ENCODE data around the gene COL8A1. TPM values are rescaled to one million over a fixed set of nuclear protein-coding genes. Genes with fewer than 3 reads are reported as not detected.
A peak's percentile ranks its signal among the peaks of the same experiment; 100 is the strongest.

COL8A1 gene
- total RNA-seq, 1 experiment from 2014 or later: 112 TPM

DNA sequence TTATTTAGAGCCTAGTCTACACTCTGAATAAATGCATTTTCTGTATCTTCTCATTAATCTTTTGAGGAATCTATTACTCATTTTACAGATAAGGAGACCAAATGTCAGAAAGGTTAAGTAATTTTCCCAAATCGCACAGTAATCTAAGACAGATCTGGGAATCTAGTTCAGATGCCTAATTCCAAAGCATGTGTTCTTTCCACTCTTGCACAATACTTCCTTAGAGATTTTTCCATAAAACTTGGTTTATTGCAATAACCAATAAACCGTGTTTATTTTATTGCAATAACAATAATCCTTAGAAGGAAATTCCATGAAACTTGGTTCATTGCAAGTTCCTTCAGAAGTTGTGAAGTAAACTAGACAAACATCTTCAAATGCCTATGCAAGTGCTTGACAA is 17.4 kb upstream of the COL8A1 start:
- H3K4me3 Mint-ChIP-seq (ENCODE audit: unreplicated experiment): no peak overlapping the region
- ChIA-PET POLR2A (no interaction called here), CTCF (no interaction called here)
- H3K27me3 Mint-ChIP-seq (ENCODE audit: insufficient read depth, unreplicated experiment): no peaks in the 10 kb centered on the region
- DNase-seq (ENCODE audit: unreplicated experiment): no peak
- BruUV-seq (replicated peaks): no TSS peak
- TF ChIP-seq, protein P1, sequence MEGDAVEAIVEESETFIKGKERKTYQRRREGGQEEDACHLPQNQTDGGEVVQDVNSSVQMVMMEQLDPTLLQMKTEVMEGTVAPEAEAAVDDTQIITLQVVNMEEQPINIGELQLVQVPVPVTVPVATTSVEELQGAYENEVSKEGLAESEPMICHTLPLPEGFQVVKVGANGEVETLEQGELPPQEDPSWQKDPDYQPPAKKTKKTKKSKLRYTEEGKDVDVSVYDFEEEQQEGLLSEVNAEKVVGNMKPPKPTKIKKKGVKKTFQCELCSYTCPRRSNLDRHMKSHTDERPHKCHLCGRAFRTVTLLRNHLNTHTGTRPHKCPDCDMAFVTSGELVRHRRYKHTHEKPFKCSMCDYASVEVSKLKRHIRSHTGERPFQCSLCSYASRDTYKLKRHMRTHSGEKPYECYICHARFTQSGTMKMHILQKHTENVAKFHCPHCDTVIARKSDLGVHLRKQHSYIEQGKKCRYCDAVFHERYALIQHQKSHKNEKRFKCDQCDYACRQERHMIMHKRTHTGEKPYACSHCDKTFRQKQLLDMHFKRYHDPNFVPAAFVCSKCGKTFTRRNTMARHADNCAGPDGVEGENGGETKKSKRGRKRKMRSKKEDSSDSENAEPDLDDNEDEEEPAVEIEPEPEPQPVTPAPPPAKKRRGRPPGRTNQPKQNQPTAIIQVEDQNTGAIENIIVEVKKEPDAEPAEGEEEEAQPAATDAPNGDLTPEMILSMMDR (IDR thresholded peaks at IDR 0.05; ENCODE audit: unreplicated experiment): no peak
- no peak overlapping the region for H3K27ac Mint-ChIP-seq (ENCODE audit: low read depth, unreplicated experiment)
- H3K9me3 Mint-ChIP-seq (ENCODE audit: unreplicated experiment): no peaks in the 10 kb centered on the region
- H3K36me3 Mint-ChIP-seq (ENCODE audit: insufficient read depth, unreplicated experiment): no peaks in the 10 kb centered on the region
- intact Hi-C loops (cut with micrococcal nuclease): no loop called here
- H3K4me1 Mint-ChIP-seq (ENCODE audit: insufficient read depth, unreplicated experiment): peaks cover 10% of the 10 kb centered on the region

DNA sequence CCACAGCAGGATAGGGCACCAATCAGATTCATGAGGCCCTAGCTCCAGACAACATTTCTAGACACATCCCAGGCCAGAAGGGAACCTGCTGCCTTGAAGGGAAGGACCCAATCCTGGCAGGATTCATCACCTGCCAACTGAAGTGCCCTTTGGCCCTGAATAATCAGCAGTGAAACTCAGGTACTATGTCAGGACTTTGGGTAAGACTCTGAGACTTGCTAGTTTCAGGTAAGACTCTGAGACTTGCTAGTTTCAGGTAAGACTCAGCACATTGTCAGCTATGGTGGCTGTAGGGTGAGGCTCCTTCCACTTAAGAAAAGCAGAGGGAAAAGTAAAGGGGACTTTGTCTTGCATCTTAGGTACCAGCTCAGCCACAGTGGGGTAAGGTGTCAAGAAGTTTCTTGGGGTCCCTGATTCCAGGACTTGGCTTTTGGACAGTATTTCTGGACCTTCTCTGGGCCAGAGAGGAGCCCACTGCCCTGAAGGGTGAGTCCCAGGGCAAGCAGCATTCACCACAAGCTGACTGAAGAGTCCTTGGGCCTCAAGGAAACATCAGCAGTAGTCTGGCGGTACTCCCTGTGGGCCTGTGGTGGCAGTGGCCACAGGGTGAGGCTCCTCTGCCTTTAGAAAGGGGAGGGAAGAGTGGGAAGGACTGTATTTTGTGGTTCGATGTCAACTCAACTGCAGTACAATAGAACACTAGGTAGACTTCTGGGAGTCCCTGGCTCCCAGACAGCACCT is 13.7 kb upstream of the COL8A1 start:
- Mint-ChIP-seq H3K9me3 (ENCODE audit: unreplicated experiment) (no peaks in the 10 kb centered on the region), H3K27ac (ENCODE audit: low read depth, unreplicated experiment) (peak overlapping the region; percentile 80), H3K4me3 (ENCODE audit: unreplicated experiment) (no peak overlapping the region), H3K36me3 (ENCODE audit: insufficient read depth, unreplicated experiment) (no peaks in the 10 kb centered on the region), H3K27me3 (ENCODE audit: insufficient read depth, unreplicated experiment) (no peaks in the 10 kb centered on the region), H3K4me1 (ENCODE audit: insufficient read depth, unreplicated experiment) (peaks cover 23% of the 10 kb centered on the region)
- DNase-seq (ENCODE audit: unreplicated experiment): no peak
- POLR2A ChIA-PET: interaction anchor here (1.6 kb wide), 1 partner anchor 13 kb away, joined by 3 read pairs; the partner anchor contains the start of gene COL8A1
- CTCF ChIA-PET: interaction anchor here (0.6 to 0.7 kb wide), 2 partner anchors 61 to 282 kb away, joined by 3 read pairs; no protein-coding TSS in a partner anchor
- TF ChIP-seq, protein P1 (IDR thresholded peaks at IDR 0.05; ENCODE audit: unreplicated experiment): no peak
- intact Hi-C loops (cut with micrococcal nuclease): no loop called here
- no TSS peak for BruUV-seq (replicated peaks)

DNA sequence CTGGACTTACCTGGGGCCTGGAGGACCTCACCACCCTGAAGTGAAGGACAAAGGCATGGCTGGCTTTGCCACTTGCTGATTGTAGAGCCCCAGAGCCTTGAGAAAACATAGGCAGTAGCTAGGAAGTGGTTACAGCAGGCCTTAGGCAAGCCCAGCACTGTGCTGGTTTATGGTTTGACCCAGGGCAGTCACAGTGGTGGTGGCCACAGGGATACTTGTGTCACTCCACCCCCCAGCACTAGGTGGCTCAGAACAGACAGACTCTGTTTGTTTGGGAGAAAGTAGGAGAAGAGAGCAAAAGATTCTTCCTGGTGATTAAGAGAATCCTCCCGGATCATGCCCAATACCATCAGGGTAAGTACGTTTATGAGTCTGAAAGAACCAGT is 13.2 kb upstream of the COL8A1 start:
- Mint-ChIP-seq H3K27me3 (ENCODE audit: insufficient read depth, unreplicated experiment) (no peaks in the 10 kb centered on the region), H3K4me1 (ENCODE audit: insufficient read depth, unreplicated experiment) (peaks cover 28% of the 10 kb centered on the region), H3K9me3 (ENCODE audit: unreplicated experiment) (no peaks in the 10 kb centered on the region), H3K4me3 (ENCODE audit: unreplicated experiment) (no peak overlapping the region), H3K27ac (ENCODE audit: low read depth, unreplicated experiment) (peak overlapping the region; percentile 80), H3K36me3 (ENCODE audit: insufficient read depth, unreplicated experiment) (no peaks in the 10 kb centered on the region)
- CTCF ChIA-PET: interaction anchor here (1.1 kb wide), 1 partner anchor 35 kb away, joined by 3 read pairs; no protein-coding TSS in a partner anchor
- intact Hi-C loops (cut with micrococcal nuclease): no loop called here
- no TSS peak for BruUV-seq (replicated peaks)
- POLR2A ChIA-PET: no interaction called here
- TF ChIP-seq, protein P1 (IDR thresholded peaks at IDR 0.05; ENCODE audit: unreplicated experiment): no peak
- no peak for DNase-seq (ENCODE audit: unreplicated experiment)

DNA sequence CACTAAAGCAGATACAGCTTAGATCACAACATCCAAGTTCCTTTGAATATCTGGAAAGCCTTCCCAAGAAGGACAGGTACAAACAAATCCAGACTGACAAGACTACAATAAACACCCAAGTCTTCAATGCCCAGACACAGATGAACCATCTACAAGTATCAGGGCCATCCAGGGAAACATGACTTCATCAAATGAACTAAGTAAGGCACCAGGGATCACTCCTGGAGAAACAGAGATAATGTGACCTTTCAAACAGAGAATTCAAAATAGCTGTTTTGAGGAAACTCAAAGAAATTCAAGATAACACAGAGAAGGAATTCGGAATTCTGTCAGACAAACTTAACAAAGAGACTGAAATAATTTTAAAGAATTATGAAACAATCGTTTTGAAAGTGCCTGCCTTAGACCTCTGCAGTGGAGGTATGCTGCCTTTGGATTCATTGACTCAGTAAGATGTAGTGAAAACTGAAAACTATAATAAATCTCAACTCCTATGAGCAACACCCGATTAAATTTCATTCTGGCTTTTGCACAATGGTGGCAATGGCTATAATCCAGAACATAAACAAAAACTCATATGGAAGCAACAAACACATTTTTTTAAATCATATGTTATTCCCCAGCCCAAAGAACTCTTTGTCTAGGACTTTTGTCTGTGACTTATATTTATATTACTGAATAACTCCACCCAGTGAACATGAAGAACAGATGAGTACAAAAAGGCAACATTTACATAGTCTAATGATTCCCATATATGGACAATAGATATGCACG is 12.6 kb upstream of the COL8A1 start:
- ChIA-PET POLR2A (no interaction called here), CTCF (interaction anchor here (1.1 kb wide), 1 partner anchor 34 kb away, joined by 3 read pairs; no protein-coding TSS in a partner anchor)
- Mint-ChIP-seq H3K9me3 (ENCODE audit: unreplicated experiment) (no peaks in the 10 kb centered on the region), H3K27me3 (ENCODE audit: insufficient read depth, unreplicated experiment) (no peaks in the 10 kb centered on the region), H3K36me3 (ENCODE audit: insufficient read depth, unreplicated experiment) (no peaks in the 10 kb centered on the region), H3K4me1 (ENCODE audit: insufficient read depth, unreplicated experiment) (peaks cover 30% of the 10 kb centered on the region), H3K27ac (ENCODE audit: low read depth, unreplicated experiment) (peak overlapping the region; percentile 80), H3K4me3 (ENCODE audit: unreplicated experiment) (no peak overlapping the region)
- intact Hi-C loops (cut with micrococcal nuclease): no loop called here
- peak; percentile 65 for DNase-seq (ENCODE audit: unreplicated experiment)
- TF ChIP-seq, protein P1 (IDR thresholded peaks at IDR 0.05; ENCODE audit: unreplicated experiment): no peak
- BruUV-seq (replicated peaks): no TSS peak
